ENCODE results near the gene NOX3.
"Not testable (repeated sequence)": the region's sequence is repeated elsewhere in the genome, so short reads cannot be mapped to it uniquely, and the experiment has no call there.

Gene NOX3

DNA sequence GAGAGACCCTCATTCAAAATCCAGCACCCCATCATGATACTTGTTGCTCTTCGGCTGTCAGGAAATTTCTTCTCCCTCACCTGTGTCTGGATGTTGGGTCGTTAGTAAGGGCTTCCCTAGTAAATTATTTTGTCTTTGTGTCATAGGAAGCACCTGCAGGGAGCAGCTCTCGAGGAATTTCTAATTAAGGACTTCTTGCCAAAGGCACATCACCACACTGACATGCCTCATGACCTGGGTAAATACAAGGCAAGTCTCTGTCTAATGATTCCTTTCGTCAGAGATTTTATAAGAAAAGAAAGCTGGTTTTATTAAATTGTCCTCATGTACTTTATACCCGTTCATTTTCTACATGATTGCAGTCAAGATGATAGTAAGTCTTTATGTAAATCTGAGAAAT, at the start of gene NOX3:
TSS of gene NOX3 (minus strand) at position 74 of the 400 bp plus-strand sequence. CDS start at position 35, 39 bp downstream.
- DNase-seq (ENCODE audit: low spot score), result no peak

DNA sequence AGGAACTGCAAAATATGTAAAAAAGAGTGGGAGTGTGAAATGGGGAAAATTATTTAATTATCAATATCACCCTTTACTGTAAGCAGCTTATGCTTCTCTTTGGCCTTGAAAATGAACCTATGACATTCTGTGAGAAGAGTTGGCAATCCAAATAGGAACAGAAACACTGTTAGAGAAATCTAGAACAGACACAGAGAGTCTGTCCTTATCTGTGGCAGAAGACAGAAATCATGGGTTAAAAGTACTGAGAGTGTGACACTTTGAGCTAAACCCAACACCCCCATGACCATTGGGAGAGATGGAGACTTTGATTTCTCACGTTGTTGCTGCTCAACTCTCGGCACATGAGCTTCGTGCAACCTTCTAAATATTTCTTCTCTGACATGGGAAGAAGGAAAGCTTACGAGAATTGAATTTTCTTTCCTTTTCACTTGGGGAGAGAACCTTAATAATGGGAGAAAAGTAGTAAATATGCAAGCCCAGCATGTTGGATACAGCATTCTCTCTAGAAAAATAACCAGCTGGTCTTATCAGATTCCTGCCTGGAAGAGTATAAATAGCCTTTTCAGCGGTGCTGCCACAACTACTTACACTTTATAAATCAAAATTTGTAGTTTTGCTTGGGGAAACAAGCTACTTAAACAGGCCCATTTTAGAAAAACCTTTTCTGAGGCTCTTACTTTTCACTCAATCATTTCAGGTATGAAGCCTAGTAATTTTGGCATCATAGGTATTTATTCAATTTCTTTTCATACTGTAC, 49.4 kb upstream of the NOX3 start:
- DNase-seq (ENCODE audit: low spot score), result no peak

GRCh38 chr6:155502393-155502792, 46.8 kb upstream of the NOX3 start:
- DNase-seq (ENCODE audit: low spot score), result no peak

- no peak for DNase-seq (ENCODE audit: low spot score)
Observed at GRCh38 chr6:155499574-155499973, 43.9 kb upstream of the NOX3 start.

DNA sequence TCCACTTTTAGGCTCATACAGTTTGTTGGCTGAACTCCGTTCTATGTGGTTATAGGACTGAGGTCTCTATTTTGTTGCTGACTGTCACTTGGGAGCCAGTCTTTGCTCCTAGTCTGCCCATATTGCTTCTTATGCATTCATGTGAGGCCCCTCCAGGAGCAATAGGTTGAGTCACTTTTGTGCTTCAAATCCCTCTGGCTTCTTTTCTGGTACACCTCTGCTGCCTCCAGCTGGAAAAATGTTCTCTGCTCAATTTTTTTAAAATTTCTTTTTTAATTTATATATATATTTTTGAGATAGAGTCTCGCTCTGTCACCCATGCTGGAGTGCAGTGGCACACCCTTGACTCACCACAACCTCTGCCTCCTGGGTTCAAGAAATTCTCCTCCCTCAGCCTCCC, 42.7 kb upstream of the NOX3 start:
- no peak for DNase-seq (ENCODE audit: low spot score)

GRCh38 chr6:155497273-155497672, 41.6 kb upstream of the NOX3 start:
- no peak for DNase-seq (ENCODE audit: low spot score)

- no peak for DNase-seq (ENCODE audit: low spot score)
Observed at GRCh38 chr6:155495011-155495768, 39.6 kb upstream of the NOX3 start.

- peak; percentile 33 for DNase-seq (ENCODE audit: low spot score)
Observed at GRCh38 chr6:155493694-155494143, 38.1 kb upstream of the NOX3 start.

- no peak for DNase-seq (ENCODE audit: low spot score)
Observed at GRCh38 chr6:155493026-155493693, 37.5 kb upstream of the NOX3 start.

- DNase-seq (ENCODE audit: low spot score), result no peak
Observed at GRCh38 chr6:155492061-155492735, 36.6 kb upstream of the NOX3 start.

DNA sequence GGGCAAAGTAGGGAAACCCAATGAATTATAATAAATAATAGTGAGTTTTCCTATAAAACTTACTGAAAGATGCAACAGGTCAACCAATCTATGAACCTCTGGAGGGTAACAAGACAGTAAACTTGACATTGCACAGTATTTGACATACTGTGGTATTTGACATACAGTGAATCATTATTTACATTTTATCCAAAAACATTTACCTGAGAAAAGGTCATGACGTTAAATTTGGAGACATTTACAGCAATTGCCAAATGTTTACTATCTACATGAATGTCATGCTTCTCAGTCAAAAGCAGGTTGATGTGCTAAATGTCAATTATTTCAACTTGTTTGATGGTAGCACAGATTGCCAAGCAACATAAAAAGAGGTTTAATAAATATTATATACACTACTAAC, 35.8 kb upstream of the NOX3 start:
- no peak for DNase-seq (ENCODE audit: low spot score)

GRCh38 chr6:155488197-155488596, 32.6 kb upstream of the NOX3 start:
- DNase-seq (ENCODE audit: low spot score), result not testable (repeated sequence)

- no peak for DNase-seq (ENCODE audit: low spot score)
Observed at GRCh38 chr6:155487371-155488130, 31.9 kb upstream of the NOX3 start.

- no peak for DNase-seq (ENCODE audit: low spot score)
Observed at GRCh38 chr6:155486721-155487294, 31.2 kb upstream of the NOX3 start.

DNA sequence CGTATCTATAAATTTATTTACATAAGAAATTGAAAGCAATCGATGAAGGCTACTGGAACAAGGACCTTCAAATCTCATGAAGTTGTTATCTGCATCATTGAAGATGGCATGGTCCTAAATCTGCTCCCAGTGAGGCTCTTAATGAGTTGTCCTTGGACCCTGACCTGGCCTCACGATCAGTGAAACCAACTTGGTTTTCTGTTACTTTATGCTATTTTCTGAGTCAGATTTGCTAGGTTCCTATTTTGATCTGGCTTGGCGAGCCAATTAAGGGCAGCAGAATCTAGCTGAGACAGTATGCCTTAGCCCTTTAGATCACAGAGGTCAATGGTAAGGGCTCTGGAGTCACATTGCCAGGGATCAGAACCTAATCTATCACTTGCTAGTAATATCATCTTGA, 30.1 kb upstream of the NOX3 start:
- DNase-seq (ENCODE audit: low spot score), result no peak

- DNase-seq (ENCODE audit: low spot score), result no peak
Observed at GRCh38 chr6:155483858-155484257, 28.2 kb upstream of the NOX3 start.

GRCh38 chr6:155481215-155481614, 25.6 kb upstream of the NOX3 start:
- DNase-seq (ENCODE audit: low spot score), result no peak

GRCh38 chr6:155473741-155474140, 18.1 kb upstream of the NOX3 start:
- no peak for DNase-seq (ENCODE audit: low spot score)

GRCh38 chr6:155472886-155473285, 17.2 kb upstream of the NOX3 start:
- no peak for DNase-seq (ENCODE audit: low spot score)

DNA sequence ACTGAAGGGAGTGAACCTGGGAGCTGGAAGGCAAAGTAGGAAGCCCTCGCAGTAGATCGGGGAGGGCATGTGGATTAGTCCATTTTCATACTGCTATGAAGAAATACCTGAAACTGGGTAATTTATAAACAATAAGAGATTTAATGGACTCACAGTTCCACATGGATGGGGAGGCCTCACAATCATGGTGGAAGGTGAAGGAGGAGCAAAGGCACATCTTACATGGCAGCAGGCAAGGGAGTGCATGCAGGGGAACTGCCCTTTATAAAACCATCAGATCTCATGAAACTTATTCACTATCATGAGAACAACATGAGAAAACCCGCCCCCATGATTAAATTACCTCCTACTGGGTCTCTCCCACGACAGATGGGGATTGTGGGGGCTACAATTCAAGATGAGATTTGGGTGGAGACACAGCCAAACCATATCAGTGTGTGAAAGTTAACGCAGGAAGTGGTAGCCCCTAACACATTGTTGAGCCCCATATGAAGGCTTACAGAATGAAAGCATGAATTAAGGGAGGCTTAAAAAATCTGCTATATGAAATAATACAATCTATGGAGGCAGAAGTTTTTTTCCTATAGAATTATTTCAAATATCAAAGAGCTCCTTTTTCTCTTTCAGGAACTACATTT, 15.5 kb upstream of the NOX3 start:
- DNase-seq (ENCODE audit: low spot score), result not testable (repeated sequence)

- DNase-seq (ENCODE audit: low spot score), result not testable (repeated sequence)
Observed at GRCh38 chr6:155468543-155468942, 12.9 kb upstream of the NOX3 start.

Measured in germinal center (tissue), 1 donor.